HUES6 (cell line): ENCODE measurements around the gene NUP98.
"Not testable (repeated sequence)": the region's sequence is repeated elsewhere in the genome, so short reads cannot be mapped to it uniquely, and the experiment has no call there.

Source experiments
- H3K27ac ChIP-seq: 2 replicates; pipeline ENCODE4 v1.7.0; 2013; ENCODE audit warnings: low read depth, mild to moderate bottlenecking, low read length, inconsistent platforms
- H3K27me3 ChIP-seq: 2 replicates; pipeline ENCODE4 v1.6.1; 2013; ENCODE audit warnings: low read length; ENCODE audit not compliant: control insufficient read depth, insufficient read depth
- H3K36me3 ChIP-seq: 2 replicates; pipeline ENCODE4 v1.6.1; 2013; ENCODE audit warnings: low read length; ENCODE audit not compliant: control insufficient read depth, insufficient read depth
- H3K4me1 ChIP-seq: 2 replicates; pipeline ENCODE4 v1.6.1; 2013; ENCODE audit warnings: low read length; ENCODE audit not compliant: control insufficient read depth, insufficient read depth
- H3K4me3 ChIP-seq: 2 replicates; pipeline ENCODE4 v1.5.1; 2013; ENCODE audit warnings: low read depth, low read length
- H3K9ac ChIP-seq: one replicate; pipeline ENCODE4 v1.6.1; 2013; ENCODE audit warnings: mild to moderate bottlenecking, low read length
- H3K9me3 ChIP-seq: 2 replicates; pipeline ENCODE4 v1.6.1; 2013; ENCODE audit warnings: low read depth, low read length; ENCODE audit not compliant: control insufficient read depth, insufficient read depth

The NUP98 gene

DNA sequence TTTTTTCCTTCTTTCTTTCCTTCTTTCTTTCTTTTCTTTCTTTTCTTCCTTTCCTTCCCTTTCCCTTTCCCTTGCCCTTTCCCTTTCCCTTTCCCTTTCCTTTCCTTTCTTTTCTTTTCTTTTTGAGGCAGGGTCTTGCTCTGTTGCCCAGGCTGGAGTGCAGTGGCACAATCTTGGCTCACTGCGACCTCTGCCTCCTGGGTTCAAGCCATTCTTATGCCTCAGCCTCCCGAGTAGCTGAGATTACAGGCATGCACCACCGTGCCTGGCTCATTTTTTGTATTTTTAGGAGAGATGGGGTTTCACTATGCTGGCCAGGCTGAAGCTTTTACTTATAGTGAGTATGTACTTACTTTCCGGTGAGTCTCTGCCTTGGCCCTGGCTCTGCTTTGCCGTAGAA, 17.5 kb upstream of the NUP98 start:
- H3K9ac ChIP-seq, H3K27me3 ChIP-seq, H3K36me3 ChIP-seq, H3K4me1 ChIP-seq, H3K27ac ChIP-seq, H3K9me3 ChIP-seq, H3K4me3 ChIP-seq: not testable (repeated sequence)

DNA sequence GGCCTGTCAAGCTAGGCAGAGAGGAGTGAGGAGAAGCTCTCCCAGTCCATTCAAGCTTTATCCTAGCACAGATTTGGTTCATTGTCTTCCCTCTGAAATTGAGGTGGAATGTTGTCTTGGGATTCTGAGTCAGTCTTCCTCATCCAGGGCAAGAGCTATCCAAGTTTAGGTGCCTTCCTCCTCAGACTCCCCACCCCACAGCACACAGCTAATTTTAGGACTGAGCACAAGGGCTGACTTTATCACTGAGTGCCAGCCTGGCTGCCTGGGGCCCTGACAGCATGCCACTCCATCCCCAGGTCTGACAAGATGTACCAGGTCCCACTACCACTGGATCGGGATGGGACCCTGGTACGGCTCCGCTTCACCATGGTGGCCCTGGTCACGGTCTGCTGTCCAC, 13.6 kb upstream of the NUP98 start:
- Histone ChIP-seq H3K27ac (no peak overlapping the region), H3K9me3 (no peaks in the 10 kb centered on the region), H3K36me3 (0 out of 2 replicates have a peak, but pooled peaks cover 4% of the 10 kb centered on the region), H3K27me3 (no peaks in the 10 kb centered on the region), H3K9ac (no peak overlapping the region), H3K4me3 (no peak overlapping the region), H3K4me1 (peaks cover 3% of the 10 kb centered on the region; the same call in 1 of the 2 replicates)

DNA sequence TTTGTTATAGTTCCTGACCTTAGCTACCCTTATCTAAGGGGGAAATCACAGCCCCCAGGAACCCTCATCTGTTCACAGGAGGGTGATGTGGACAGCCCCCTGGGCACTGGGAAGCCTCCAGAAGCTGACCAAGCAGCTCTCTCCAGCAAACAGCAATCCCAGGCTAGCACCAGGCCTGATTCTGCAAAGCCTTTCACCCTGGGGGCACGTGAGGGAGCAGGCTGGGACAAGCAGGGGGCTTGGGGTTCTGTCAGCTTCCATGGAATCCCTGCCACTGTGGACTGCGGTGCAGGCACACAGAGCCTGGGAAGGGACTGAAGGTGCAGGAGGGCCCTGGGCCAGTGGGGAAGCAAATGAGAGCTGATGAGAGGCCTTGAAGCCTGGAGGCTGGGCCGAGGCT, 13.1 kb upstream of the NUP98 start:
- no peak overlapping the region for H3K4me3 ChIP-seq
- no peaks in the 10 kb centered on the region for H3K9me3 ChIP-seq
- H3K9ac ChIP-seq = no peak overlapping the region
- no peak overlapping the region for H3K27ac ChIP-seq
- H3K27me3 ChIP-seq = no peaks in the 10 kb centered on the region
- H3K4me1 ChIP-seq = peaks cover 3% of the 10 kb centered on the region; the same call in 1 of the 2 replicates
- H3K36me3 ChIP-seq = 0 out of 2 replicates have a peak, but pooled peaks cover 4% of the 10 kb centered on the region

DNA sequence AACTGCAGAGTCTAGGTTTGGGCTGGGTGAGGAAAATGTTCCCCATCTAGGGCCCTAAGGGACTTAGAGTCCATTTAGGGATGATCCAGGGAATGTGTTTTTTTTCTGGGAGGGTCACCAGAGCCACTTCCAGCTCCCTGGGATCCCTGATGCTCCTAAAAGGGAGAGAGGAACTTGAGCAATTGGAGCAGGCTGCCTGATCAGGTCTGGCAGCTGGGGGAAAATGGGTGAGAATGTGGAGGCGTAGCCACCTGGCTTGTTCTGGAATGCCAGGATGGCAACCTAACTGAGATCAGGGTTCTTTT, 12.2 kb upstream of the NUP98 start:
- H3K27ac ChIP-seq = no peak overlapping the region
- H3K9ac ChIP-seq = no peak overlapping the region

DNA sequence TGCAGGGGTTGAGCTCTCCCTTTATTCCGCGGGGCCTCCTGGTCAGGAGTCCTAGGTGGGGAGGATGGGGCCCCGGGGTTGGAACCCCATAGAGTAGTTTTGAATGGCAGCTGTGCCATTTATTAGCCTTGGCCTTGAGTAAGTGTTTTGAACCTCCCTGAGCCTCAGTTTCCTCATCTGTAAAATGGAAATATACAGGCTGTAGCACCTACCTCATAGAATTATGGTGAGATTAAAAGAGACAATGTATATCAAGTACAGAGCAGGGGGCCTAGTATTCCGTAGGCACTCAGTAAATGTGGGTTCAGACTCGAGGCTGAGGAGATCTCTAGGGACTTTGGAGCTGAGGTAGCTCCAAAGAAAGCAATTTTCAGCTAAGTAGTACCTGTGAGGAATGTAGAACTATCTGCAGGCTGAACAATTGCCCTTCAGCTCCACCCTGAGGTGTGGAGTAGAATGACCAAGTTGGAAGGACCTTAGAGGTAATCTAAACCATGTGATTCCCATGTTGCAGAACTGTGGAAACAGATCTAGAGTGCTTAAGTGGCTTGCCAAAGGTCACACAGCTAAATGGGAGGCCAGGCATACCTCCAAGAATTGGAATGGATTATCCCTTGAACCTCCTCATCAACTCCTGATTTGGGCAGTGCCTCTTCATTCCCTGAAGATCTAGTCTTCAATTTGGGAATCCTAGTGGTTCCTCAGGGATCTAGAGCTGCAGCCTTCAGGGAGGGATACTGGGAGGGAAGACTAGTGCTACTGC, 11.7 kb upstream of the NUP98 start:
- Histone ChIP-seq H3K9me3 (no peaks in the 10 kb centered on the region), H3K9ac (peak overlapping the region; percentile 74), H3K4me3 (peak overlapping the region; percentile 92), H3K4me1 (peaks cover 3% of the 10 kb centered on the region; the same call in 1 of the 2 replicates), H3K36me3 (0 out of 2 replicates have a peak, but pooled peaks cover 4% of the 10 kb centered on the region), H3K27me3 (no peaks in the 10 kb centered on the region), H3K27ac (peak overlapping the region; percentile 63; the same call in 1 of the 2 replicates)

More for the DNA sequence above, 12.2 kb upstream of the NUP98 start:
- H3K9me3 ChIP-seq = no peaks in the 10 kb centered on the region
- 0 out of 2 replicates have a peak, but pooled peaks cover 4% of the 10 kb centered on the region for H3K36me3 ChIP-seq
- no peak overlapping the region for H3K4me3 ChIP-seq
- no peaks in the 10 kb centered on the region for H3K27me3 ChIP-seq
- peaks cover 3% of the 10 kb centered on the region; the same call in 1 of the 2 replicates for H3K4me1 ChIP-seq

DNA sequence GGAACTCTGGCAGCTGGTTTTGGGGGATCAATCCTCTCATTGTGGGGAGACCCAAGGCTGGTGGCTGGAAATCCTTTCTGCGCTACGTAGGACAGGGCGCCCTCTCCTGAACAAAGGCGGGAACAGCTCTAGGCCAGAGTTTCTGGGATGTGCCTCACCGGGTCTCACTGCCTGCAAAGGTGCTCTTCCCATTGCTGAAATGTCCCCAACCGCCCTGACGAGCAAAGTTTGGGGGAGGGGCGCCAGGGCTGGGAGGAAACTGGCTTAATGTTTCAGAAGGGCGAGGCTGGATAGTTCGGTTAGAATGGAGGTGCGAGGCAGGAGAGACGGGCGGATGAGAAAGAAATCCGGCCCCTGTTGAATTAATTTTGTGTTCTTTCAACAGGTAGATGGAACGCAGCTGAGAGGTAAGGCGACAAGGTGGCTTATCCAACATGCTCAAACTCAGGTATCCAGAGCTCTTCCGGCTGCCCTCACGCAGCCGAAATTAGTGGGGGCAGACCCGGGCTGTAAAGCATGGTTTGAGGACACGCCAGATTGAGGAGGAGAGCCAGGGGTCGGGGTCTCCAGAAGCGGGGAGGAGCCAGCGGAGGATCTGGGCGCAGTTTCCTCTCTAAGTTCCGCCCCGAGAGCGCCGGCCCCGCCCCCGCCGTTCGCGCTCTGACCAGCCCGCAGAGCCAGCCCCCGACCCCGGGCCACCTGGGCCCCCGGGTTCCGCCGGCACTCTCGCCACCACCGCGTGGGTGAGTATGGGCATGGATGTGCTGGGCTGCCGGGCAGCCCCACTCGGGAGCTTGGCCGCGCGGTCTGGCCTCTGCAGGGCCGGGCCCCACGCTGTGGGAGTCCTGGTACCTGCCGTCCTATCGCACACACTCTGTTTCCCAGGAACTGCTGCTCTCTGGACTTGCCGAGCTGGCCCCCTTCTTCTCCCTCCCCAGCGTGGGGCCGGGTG, 10.8 kb upstream of the NUP98 start, which contains the start of gene PGAP2:
Gene PGAP2, plus strand, starts transcription at position 652 of the 952 bp plus-strand sequence. CDS start 2,700 bp downstream, outside the sequence.
- Histone ChIP-seq H3K27ac (peak within 1 kb of the TSS; percentile 63; the same call in 1 of the 2 replicates), H3K27me3 (no peaks in the 10 kb centered on the region)

DNA sequence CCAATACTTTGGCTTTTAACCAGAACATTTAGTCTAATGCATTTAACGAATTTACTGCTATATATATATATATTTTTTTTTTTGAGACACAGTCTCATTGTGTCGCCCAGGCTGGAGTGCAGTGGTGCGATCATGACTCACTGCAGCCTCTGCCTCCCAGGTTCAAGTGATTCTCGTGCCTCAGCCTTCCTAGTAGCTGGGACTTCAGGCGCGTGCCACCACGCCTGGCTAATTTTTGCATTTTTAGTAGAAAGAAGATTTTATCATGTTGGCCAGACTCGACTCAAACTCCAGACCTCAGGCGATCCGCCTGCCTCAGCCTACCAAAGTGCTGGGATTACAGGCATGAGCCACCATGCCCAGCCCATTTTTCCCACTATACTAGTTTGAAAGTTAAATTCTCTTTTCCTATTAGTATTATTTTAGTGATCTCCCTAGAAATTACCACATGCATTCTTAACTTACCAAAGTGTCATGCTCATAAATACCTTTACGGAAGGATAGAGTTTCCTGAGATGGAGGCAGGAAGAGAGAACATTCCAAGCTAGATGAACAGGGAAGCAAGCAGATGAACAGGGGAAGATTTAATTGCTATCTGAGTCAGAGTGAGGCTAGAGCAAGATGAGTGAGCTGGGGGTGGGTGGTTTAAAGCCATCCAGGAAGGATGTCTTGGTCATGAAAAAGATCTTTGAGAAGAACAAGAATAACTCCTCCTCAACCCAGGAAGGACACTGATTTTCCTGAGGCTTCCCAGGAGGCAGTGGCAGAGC, 6.6 kb upstream of the NUP98 start:
- Histone ChIP-seq H3K36me3 (no peaks in the 10 kb centered on the region), H3K27me3 (no peaks in the 10 kb centered on the region), H3K9ac (no peak overlapping the region), H3K9me3 (no peaks in the 10 kb centered on the region), H3K4me3 (no peak overlapping the region), H3K4me1 (peaks cover 3% of the 10 kb centered on the region; the same call in 1 of the 2 replicates), H3K27ac (no peak overlapping the region)

More for the DNA sequence above, 10.8 kb upstream of the NUP98 start, which contains the start of gene PGAP2:
- 0 out of 2 replicates have a peak, but pooled peaks cover 4% of the 10 kb centered on the region for H3K36me3 ChIP-seq
- H3K4me1 ChIP-seq = peaks cover 3% of the 10 kb centered on the region; the same call in 1 of the 2 replicates
- H3K9ac ChIP-seq = peak within 1 kb of the TSS; percentile 74
- no peaks in the 10 kb centered on the region for H3K9me3 ChIP-seq
- H3K4me3 ChIP-seq = peak within 1 kb of the TSS; percentile 92

DNA sequence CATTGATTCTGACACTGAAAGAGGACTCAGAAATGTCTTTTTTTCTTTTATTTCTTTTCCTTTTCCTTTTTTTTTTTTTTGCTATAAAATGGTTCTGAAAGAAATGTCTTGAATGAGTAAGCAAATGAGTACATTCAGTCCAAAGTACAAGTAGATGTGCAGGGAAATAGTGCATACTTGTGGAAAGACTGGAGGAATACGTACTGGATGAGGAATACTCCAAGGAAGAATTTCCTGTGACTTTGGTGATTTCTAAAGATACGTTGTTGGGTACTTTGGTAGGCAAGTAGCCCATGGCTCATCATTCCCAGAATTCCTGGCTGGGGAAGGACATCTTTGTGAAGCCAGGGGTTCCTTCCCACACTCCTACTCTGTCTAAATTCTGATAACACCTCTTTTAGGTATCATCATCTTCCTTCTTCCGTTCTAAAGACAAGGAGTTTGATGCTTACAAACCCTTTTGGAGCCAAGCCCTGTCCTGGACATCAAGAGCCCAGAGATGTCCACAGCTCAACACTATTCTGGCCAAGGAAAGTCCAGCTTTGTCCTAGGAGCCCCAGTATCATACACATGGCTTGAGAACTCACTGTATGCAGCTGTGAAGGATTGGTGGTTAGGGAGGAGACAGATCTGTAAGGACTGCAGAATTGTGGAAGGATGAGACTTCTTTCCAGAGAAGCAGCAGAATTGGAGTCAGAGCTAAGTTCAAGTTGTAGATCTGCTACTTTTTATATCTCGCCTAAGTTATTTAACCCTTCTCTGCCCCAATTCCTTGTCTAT, 4.8 kb upstream of the NUP98 start:
- Histone ChIP-seq H3K36me3 (no peaks in the 10 kb centered on the region), H3K27ac (no peak overlapping the region), H3K4me3 (no peak overlapping the region), H3K9me3 (no peaks in the 10 kb centered on the region), H3K27me3 (no peaks in the 10 kb centered on the region), H3K9ac (no peak overlapping the region), H3K4me1 (no peaks in the 10 kb centered on the region)

DNA sequence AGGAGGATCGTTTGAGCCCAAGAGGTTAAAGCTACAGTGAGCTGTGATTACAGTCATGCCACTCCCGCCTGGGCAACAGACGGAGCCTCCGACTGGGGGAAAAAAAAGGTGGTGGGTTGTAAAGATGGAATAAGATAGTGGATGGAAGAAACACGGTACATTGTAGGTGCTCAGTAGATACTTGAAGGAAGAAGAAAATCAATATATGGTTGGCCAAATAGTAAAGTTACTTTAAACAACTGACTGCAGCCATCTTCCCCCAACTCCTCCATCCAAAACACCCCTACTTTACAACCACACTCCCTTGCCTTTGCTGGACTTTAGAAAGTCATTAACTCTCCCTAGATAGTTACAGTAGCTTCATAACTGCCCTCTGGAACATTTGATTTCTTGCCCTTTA, 2.5 kb upstream of the NUP98 start:
- H3K4me3 ChIP-seq = no peak overlapping the region
- peaks cover 3% of the 10 kb centered on the region for H3K36me3 ChIP-seq
- no peaks in the 10 kb centered on the region for H3K27me3 ChIP-seq
- H3K9ac ChIP-seq = no peak overlapping the region
- H3K27ac ChIP-seq = no peak overlapping the region
- H3K9me3 ChIP-seq = no peaks in the 10 kb centered on the region
- 0 out of 2 replicates have a peak, but pooled peaks cover 6% of the 10 kb centered on the region for H3K4me1 ChIP-seq

DNA sequence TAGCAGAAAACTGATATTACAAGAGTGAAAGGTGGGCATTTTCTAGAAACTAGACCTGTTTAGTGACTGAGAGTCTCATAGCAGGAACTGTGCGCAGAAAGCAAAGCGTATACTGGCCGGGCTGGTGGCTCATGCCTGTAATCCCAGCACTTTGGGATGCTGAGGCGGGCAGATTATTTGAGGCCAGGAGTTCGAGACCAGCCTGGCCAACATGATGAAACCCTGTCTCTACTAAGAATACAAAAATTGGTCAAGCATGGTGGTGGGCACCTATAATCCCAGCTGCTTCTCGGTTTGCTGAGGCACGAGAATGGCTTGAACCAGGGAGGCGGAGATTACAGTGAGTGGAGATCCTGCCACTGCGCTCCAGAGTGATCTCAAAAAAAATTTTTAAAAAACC, 1.8 kb upstream of the NUP98 start:
- no peak overlapping the region for H3K9ac ChIP-seq
- peaks cover 9% of the 10 kb centered on the region for H3K36me3 ChIP-seq
- H3K4me1 ChIP-seq = 0 out of 2 replicates have a peak, but pooled peaks cover 6% of the 10 kb centered on the region
- no peak overlapping the region for H3K4me3 ChIP-seq
- no peaks in the 10 kb centered on the region for H3K27me3 ChIP-seq
- H3K9me3 ChIP-seq = no peaks in the 10 kb centered on the region
- no peak overlapping the region for H3K27ac ChIP-seq
